CD4-positive, alpha-beta T cell treated with Interleukin-10 for 1 hour (primary cell): ENCODE measurements around the gene ARHGAP10.

Experiments
- DNase-seq: peaks from one replicate; pipeline ENCODE4 v3.0.0-alpha.2; 2020

The ARHGAP10 gene

GRCh38 chr4:147733716-147734344 lies 1.9 kb downstream of the ARHGAP10 start:
- DNase-seq, result no peak

GRCh38 chr4:147734496-147734895 lies 2.6 kb downstream of the ARHGAP10 start:
- DNase-seq, result no peak

- no peak for DNase-seq
Measured at GRCh38 chr4:147735413-147736301, 3.8 kb downstream of the ARHGAP10 start.

- no peak for DNase-seq
Measured at GRCh38 chr4:147736458-147736857, 4.6 kb downstream of the ARHGAP10 start.

GRCh38 chr4:147737623-147738022 lies 5.7 kb downstream of the ARHGAP10 start:
- no peak for DNase-seq

GRCh38 chr4:147739239-147739823 lies 7.4 kb downstream of the ARHGAP10 start:
- no peak for DNase-seq

GRCh38 chr4:147740176-147740575 lies 8.3 kb downstream of the ARHGAP10 start:
- no peak for DNase-seq

GRCh38 chr4:147741190-147741788 lies 9.4 kb downstream of the ARHGAP10 start:
- no peak for DNase-seq

- no peak for DNase-seq
Measured at GRCh38 chr4:147747787-147748454, 16.0 kb downstream of the ARHGAP10 start.

- no peak for DNase-seq
Measured at GRCh38 chr4:147749811-147750321, 18.0 kb downstream of the ARHGAP10 start.

- DNase-seq, result no peak
Measured at GRCh38 chr4:147753047-147753446, 21.2 kb downstream of the ARHGAP10 start.

GRCh38 chr4:147754037-147754445 lies 22.2 kb downstream of the ARHGAP10 start:
- DNase-seq, result no peak

- DNase-seq, result no peak
Measured at GRCh38 chr4:147755561-147756295, 23.8 kb downstream of the ARHGAP10 start.

GRCh38 chr4:147756417-147756816 lies 24.5 kb downstream of the ARHGAP10 start:
- DNase-seq, result no peak

GRCh38 chr4:147760176-147760575 lies 28.3 kb downstream of the ARHGAP10 start:
- no peak for DNase-seq

- DNase-seq, result no peak
Measured at GRCh38 chr4:147760695-147761094, 28.8 kb downstream of the ARHGAP10 start.

- DNase-seq, result no peak
Measured at GRCh38 chr4:147761218-147761883, 29.5 kb downstream of the ARHGAP10 start.

- DNase-seq, result no peak
Measured at GRCh38 chr4:147764337-147764736, 32.4 kb downstream of the ARHGAP10 start.

GRCh38 chr4:147765121-147765529 lies 33.2 kb downstream of the ARHGAP10 start:
- DNase-seq, result no peak

GRCh38 chr4:147768113-147768512 lies 36.2 kb downstream of the ARHGAP10 start:
- no peak for DNase-seq

- no peak for DNase-seq
Measured at GRCh38 chr4:147769386-147769785, 37.5 kb downstream of the ARHGAP10 start.
